RWPE1 (cell line): ENCODE results near the gene CLPTM1L.
"Not testable (repeated sequence)": the region's sequence is repeated elsewhere in the genome, so short reads cannot be mapped to it uniquely, and the experiment has no call there.

ENCODE experiments used
- CTCF ChIA-PET: fragments of 350-600 bp; sonication (Branson Sonifier 250); formaldehyde crosslinking; extraction: SDS; loops from one replicate; lab custom pipeline; 2021; lab: Yijun Ruan, JAX
- POLR2A ChIA-PET: fragments of 400-600 bp; formaldehyde crosslinking; extraction: SDS; loops from one replicate; lab custom pipeline; 2020; ENCODE audit warnings: antibody characterized with exemption; ENCODE audit not compliant: low non-redundant PET; lab: Yijun Ruan, JAX
- DNase-seq: peaks from one replicate; pipeline ENCODE4 v3.0.0; 2012; ENCODE audit warnings: low spot score
- H3K27ac ChIP-seq: fragments of 450-650 bp; 2 replicates; pipeline ENCODE4 v1.5.1; 2017
- CTCF ChIP-seq: fragments of 450-650 bp; conservative IDR thresholded peaks from 2 replicates; pipeline ENCODE4 v1.5.1; 2017; ENCODE audit warnings: low read depth, mild to moderate bottlenecking

CLPTM1L gene

GRCh38 chr5:1334831-1335539 lies 9.9 kb downstream of the CLPTM1L start:
- TF ChIP-seq CTCF: no peak
- H3K27ac ChIP-seq: peak overlapping the region; percentile 59
- ChIA-PET POLR2A (no interaction called here), CTCF (no interaction called here)
- no peak for DNase-seq

- CTCF ChIA-PET: interaction anchor here (0.7 kb wide), 1 partner anchor 21 kb away, joined by 4 read pairs; no protein-coding TSS in a partner anchor
- POLR2A ChIA-PET: no interaction called here
- no peak for DNase-seq
- TF ChIP-seq CTCF: no peak
- H3K27ac ChIP-seq: 0 out of 2 replicates have a peak overlapping the region, but pooled peaks have one; percentile 5
Observed at GRCh38 chr5:1333986-1334385, 10.9 kb downstream of the CLPTM1L start.

GRCh38 chr5:1333286-1333685 lies 11.6 kb downstream of the CLPTM1L start:
- H3K27ac ChIP-seq, CTCF ChIA-PET, DNase-seq, POLR2A ChIA-PET: not testable (repeated sequence)

- peak overlapping the region; percentile 100 for H3K27ac ChIP-seq
- POLR2A ChIA-PET: no interaction called here
- TF ChIP-seq CTCF: no peak
Observed at GRCh38 chr5:1332461-1333001, 12.4 kb downstream of the CLPTM1L start.

GRCh38 chr5:1331861-1332405 lies 13.0 kb downstream of the CLPTM1L start:
- H3K27ac ChIP-seq: peak overlapping the region; percentile 100
- CTCF ChIA-PET: no interaction called here
- POLR2A ChIA-PET: no interaction called here
- TF ChIP-seq CTCF: no peak
- DNase-seq: no peak

More at GRCh38 chr5:1332461-1333001, 12.4 kb downstream of the CLPTM1L start:
- CTCF ChIA-PET: no interaction called here
- DNase-seq: no peak

GRCh38 chr5:1330847-1331831 lies 13.8 kb downstream of the CLPTM1L start:
- no peak for TF ChIP-seq CTCF
- CTCF ChIA-PET: no interaction called here
- POLR2A ChIA-PET: interaction anchor here (0.9 kb wide), 1 partner anchor 14 kb away, joined by 7 read pairs; no protein-coding TSS in a partner anchor
- H3K27ac ChIP-seq: peak overlapping the region; percentile 100
- DNase-seq: peak; percentile 39
